IPS-NIHi11 (cell line): ENCODE measurements around the gene EPSTI1.

Source experiments
- DNase-seq: peaks from one replicate; pipeline ENCODE4 v3.0.0; 2012; ENCODE audit warnings: mixed read lengths, low spot score

Gene EPSTI1

GRCh38 chr13:42847891-42848663 is 144.0 kb downstream of the EPSTI1 start:
- DNase-seq = no peak

- DNase-seq = no peak
Observed at GRCh38 chr13:42836930-42837690, 154.9 kb downstream of the EPSTI1 start.
